OCI-LY3 (cell line): ENCODE results near the gene NTRK2.

Experiments
- H2AFZ ChIP-seq: fragments of 200-600, 300-600 bp; shearing (Covaris generic); 2 replicates; pipeline ENCODE4 v1.6.0; 2014; ENCODE audit warnings: antibody characterized with exemption, low read depth, low read length
- H3K27ac ChIP-seq: fragments of 200-600, 300-600 bp; sonication (generic); 2 replicates; pipeline ENCODE4 v1.5.1; 2014; ENCODE audit warnings: mild to moderate bottlenecking, low read length, moderate library complexity, mixed read lengths
- H3K27me3 ChIP-seq: fragments of 200-600, 300-600 bp; sonication (generic); 2 replicates; pipeline ENCODE4 v1.6.1; 2014; ENCODE audit warnings: low read depth, low read length, mixed read lengths
- H3K36me3 ChIP-seq: fragments of 200-600, 300-600 bp; sonication (generic); replicated peaks from 2 replicates; pipeline ENCODE3; 2014; ENCODE audit warnings: low read depth, low read length, mixed read lengths
- H3K4me1 ChIP-seq: fragments of 300-600, 200-600 bp; sonication (generic); 2 replicates; pipeline ENCODE4 v1.6.1; 2014; ENCODE audit warnings: low read length, mixed read lengths
- H3K4me2 ChIP-seq: fragments of 200-600, 300-600 bp; sonication (generic); 2 replicates; pipeline ENCODE4 v1.6.1; 2014; ENCODE audit warnings: low read length, mixed read lengths
- H3K4me3 ChIP-seq: fragments of 300-600, 200-600 bp; sonication (generic); 2 replicates; pipeline ENCODE4 v1.5.1; 2014; ENCODE audit warnings: antibody characterized with exemption, mild to moderate bottlenecking, low read length, moderate library complexity
- H3K79me2 ChIP-seq: fragments of 300-600, 200-600 bp; shearing (Covaris generic); 2 replicates; pipeline ENCODE4 v1.6.1; 2014; ENCODE audit warnings: mild to moderate bottlenecking, low read length, mixed read lengths
- H3K9ac ChIP-seq: fragments of 300-600, 200-600 bp; shearing (Covaris generic); 2 replicates; pipeline ENCODE4 v1.6.0; 2014; ENCODE audit warnings: mild to moderate bottlenecking, low read length, moderate library complexity
- H3K9me3 ChIP-seq: fragments of 200-600, 300-600 bp; shearing (Covaris generic); 2 replicates; pipeline ENCODE4 v1.6.1; 2014; ENCODE audit warnings: low read length, mixed read lengths; ENCODE audit not compliant: insufficient read depth
- H4K20me1 ChIP-seq: fragments of 200-600, 300-600 bp; sonication (generic); 2 replicates; pipeline ENCODE4 v1.6.1; 2016; ENCODE audit warnings: low read length, mixed read lengths; ENCODE audit not compliant: insufficient read depth
- CTCF ChIP-seq: fragments of 200-600, 300-600 bp; sonication (generic); IDR thresholded peaks from 2 replicates; pipeline ENCODE4 v1.5.1; 2014; ENCODE audit warnings: antibody characterized with exemption, low read length, low read depth
- EZH2phosphoT487 ChIP-seq: fragments of 200-600 bp; shearing (Covaris generic); IDR thresholded peaks from 2 replicates; pipeline ENCODE4 v1.6.1; 2018; ENCODE audit warnings: antibody characterized with exemption, mixed run types, low read depth

NTRK2 gene

GRCh38 chr9:84983749-84984148, 314.2 kb downstream of the NTRK2 start:
- no peaks in the 10 kb centered on the region for H3K36me3 ChIP-seq
- H3K9ac ChIP-seq, result no peak overlapping the region
- TF ChIP-seq EZH2phosphoT487, result no peak
- TF ChIP-seq CTCF, result no peak
- H3K4me1 ChIP-seq, result no peaks in the 10 kb centered on the region
- H4K20me1 ChIP-seq, result no peaks in the 10 kb centered on the region
- no peaks in the 10 kb centered on the region for H3K9me3 ChIP-seq
- H3K27me3 ChIP-seq, result no peaks in the 10 kb centered on the region
- no peaks in the 10 kb centered on the region for H3K79me2 ChIP-seq
- H3K4me2 ChIP-seq, result no peak overlapping the region
- H3K4me3 ChIP-seq, result no peak overlapping the region
- no peak overlapping the region for H2AFZ ChIP-seq
- no peak overlapping the region for H3K27ac ChIP-seq

- Histone ChIP-seq H3K4me1 (no peaks in the 10 kb centered on the region), H3K9ac (no peak overlapping the region), H3K36me3 (no peaks in the 10 kb centered on the region), H4K20me1 (no peaks in the 10 kb centered on the region), H3K4me2 (no peak overlapping the region), H3K9me3 (no peaks in the 10 kb centered on the region), H3K4me3 (no peak overlapping the region), H3K27ac (no peak overlapping the region), H3K27me3 (no peaks in the 10 kb centered on the region), H2AFZ (no peak overlapping the region), H3K79me2 (no peaks in the 10 kb centered on the region)
- no peak for TF ChIP-seq EZH2phosphoT487
- TF ChIP-seq CTCF, result no peak
Observed at GRCh38 chr9:84988621-84989020, 319.1 kb downstream of the NTRK2 start.

- Histone ChIP-seq H3K27me3 (no peaks in the 10 kb centered on the region), H3K4me1 (no peaks in the 10 kb centered on the region)
Observed at GRCh38 chr9:84990416-84990815, 320.9 kb downstream of the NTRK2 start.

GRCh38 chr9:84990850-84991513, 321.5 kb downstream of the NTRK2 start:
- Histone ChIP-seq H3K4me1 (no peaks in the 10 kb centered on the region), H3K27ac (no peak overlapping the region), H3K4me3 (no peak overlapping the region), H4K20me1 (no peaks in the 10 kb centered on the region), H3K79me2 (no peaks in the 10 kb centered on the region), H3K4me2 (no peak overlapping the region), H3K27me3 (no peaks in the 10 kb centered on the region), H2AFZ (no peak overlapping the region), H3K9ac (no peak overlapping the region), H3K9me3 (no peaks in the 10 kb centered on the region), H3K36me3 (no peaks in the 10 kb centered on the region)
- TF ChIP-seq CTCF (no peak), EZH2phosphoT487 (no peak)

More at GRCh38 chr9:84990416-84990815, 320.9 kb downstream of the NTRK2 start:
- no peaks in the 10 kb centered on the region for H3K79me2 ChIP-seq
- H3K9ac ChIP-seq, result no peak overlapping the region
- no peak for TF ChIP-seq EZH2phosphoT487
- no peak for TF ChIP-seq CTCF
- no peaks in the 10 kb centered on the region for H3K36me3 ChIP-seq
- H2AFZ ChIP-seq, result no peak overlapping the region
- no peaks in the 10 kb centered on the region for H4K20me1 ChIP-seq
- H3K4me3 ChIP-seq, result no peak overlapping the region
- no peaks in the 10 kb centered on the region for H3K9me3 ChIP-seq
- no peak overlapping the region for H3K27ac ChIP-seq
- no peak overlapping the region for H3K4me2 ChIP-seq
